ENCODE results near the gene TEX35.
"Not testable (repeated sequence)": the region's sequence is repeated elsewhere in the genome, so short reads cannot be mapped to it uniquely, and the experiment has no call there.

Gene TEX35

DNA sequence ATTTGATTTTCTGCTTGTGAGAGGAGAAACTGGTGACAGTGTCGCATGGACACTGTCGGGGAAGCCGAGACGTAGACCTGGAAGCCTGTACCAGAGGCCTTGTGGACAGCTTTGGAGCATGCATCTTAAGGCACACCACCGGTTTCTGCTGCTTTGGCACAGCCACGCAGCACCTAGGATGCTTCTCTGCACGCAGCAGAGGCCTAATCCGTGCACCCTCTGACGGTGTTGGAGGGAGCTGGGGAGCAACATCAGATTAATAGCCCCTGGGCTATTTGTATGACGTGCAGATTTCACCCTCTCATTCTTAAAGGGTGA lies 30.3 kb downstream of the TEX35 start:
- DNase-seq, result no peak

DNA sequence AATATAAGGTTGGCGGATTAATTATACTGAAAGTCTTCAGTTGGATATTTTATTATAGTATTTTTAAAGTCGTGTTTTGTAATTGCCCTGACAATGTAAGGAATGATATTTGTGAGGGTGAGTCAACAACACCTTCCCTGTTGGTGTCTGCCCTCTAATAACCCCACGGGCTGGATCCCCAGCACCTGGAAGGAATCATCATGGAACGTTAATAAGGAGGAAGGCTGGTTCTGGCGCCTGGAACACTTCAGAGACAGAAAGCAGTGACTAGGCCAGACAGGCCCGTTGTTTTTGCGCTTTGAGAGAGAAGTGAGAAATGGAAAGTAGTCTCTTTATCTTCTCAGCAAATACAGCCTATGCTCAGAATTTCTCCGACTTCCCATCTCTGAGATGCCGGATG lies 31.6 kb downstream of the TEX35 start:
- DNase-seq, result no peak

DNA sequence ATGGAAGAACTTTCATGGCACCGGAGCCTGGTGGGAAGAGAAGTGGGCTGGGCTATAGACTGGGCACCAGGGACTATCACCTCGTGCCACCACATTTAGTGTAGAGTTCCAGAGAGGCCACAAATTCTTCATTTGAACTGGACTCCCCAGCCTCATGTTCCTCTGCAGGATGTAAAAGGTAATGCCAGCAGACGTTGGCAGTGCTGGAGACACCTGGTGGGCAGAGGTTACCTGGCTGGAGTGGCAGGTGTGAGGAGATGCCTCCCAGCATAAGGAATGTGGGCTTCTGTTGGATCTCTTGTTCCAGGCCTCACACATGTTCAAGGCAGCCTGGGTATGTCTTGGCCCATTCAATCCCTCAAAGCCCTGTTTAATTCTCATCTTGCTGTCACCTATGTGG lies 35.2 kb downstream of the TEX35 start:
- DNase-seq, result no peak

DNA sequence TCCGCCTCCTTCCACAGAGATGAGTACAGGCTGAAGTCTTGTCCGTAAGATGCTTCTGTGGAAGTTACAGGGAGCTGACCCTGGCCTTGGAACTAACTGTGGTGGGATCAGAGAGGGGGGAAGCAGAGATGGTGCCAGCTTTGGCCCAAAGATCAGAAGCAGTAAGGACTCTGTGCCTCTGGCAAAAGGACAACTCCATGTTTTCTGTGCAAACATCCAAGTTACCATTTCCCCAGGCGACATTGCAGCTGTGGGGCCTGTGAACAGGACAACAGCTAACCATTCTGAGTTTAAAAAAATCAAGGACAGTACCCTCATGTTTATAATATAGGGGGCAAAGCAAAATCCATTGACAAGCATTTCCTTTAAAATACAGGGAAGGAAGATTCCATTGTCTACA lies 38.4 kb downstream of the TEX35 start:
- DNase-seq, result no peak

DNA sequence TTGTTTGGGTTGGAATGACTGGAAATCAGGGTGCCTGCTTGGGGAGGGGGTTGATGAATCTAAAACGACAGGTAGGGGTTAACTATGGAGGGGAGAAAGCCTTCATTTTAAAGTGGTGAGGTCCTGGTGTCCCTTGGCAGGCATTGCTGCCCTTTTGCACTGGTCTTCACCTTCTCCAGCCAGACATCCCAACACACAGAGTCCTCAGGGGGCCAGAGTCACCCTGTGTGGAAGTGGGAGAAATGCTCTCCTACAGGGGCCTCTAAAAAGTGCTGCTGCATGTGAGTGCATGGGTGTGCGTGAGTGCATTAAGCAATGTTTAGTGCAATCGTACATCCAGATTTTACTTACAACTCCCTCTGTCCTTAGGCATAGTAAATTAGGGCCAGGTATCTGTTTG lies 39.0 kb downstream of the TEX35 start:
- DNase-seq, result no peak

DNA sequence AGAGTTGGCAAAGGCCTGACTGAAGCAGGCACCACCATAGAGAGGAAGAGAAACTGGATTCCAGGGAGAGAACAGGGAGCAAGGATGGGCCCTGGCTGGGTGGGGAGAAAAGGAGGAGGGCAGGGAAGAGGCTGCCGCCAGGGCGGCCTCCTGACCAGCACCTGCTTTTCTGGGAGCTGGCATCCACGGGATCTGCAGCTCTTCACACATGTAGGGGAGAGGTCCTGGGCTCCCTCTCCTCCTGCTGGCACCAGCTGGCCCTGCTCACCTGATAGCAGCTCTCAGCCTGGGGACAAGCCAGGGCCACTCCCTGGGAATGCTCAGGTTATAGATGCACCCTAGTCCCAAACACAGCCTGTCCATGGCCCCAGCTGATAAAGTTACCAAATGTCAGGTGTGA lies 39.9 kb downstream of the TEX35 start:
- DNase-seq, result no peak

DNA sequence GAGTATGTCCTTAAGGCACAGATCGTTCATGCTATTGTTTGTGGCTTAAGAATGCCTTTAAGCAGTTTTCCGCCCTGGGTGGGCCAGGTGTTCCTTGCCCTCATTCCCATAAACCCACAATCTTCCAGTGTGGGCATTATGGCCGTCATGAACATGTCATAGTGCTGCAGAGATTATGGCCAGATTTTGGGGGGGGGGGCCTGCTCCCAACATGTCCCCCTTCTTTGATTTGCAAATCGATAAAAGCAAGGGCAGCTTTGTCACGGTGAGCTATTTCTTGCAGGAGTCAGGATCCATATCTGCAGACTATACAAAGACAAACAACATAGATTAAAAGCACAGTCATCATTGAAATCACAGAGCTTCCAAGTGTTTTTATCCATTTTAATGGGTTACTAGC lies 41.4 kb downstream of the TEX35 start:
- DNase-seq, result not testable (repeated sequence)

DNA sequence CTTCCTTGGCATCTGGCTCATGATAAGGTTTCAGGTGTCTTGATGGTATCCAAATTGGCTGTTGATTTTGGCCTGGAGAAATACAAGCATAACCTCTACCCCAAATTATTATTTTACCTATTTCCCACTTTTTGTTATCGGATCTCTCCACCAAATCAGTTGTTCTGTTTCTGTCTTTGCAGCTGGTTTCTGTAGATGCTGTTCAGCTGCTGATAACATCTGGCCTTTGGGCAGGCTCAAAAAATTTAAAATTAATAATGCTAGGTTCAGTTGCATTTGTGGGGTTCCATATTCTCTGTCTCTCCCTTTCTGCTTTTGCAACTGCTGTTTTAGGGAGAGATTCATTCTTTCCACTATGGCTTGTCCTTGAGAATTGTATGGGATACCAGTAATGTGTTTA lies 42.7 kb downstream of the TEX35 start:
- DNase-seq, result not testable (repeated sequence)

DNA sequence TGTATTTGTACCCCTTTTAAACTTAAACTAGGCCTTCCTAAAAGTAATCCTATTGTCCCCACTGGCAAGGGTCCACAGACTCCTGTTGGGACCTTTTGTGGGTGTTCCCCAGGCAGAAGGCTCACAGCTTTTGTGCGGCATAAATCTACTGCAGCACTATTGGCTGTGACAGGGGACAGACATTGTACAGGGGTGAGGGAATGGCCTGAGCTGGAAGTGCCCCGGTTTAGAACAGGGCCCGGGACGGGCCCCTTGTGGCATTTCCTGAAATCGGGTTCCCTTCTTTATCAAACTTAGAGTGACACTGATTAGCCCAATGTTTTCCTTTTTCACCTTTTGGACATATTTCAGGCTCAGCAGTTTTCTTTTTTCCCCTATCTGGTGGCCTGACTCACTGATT lies 45.9 kb downstream of the TEX35 start:
- not testable (repeated sequence) for DNase-seq

DNA sequence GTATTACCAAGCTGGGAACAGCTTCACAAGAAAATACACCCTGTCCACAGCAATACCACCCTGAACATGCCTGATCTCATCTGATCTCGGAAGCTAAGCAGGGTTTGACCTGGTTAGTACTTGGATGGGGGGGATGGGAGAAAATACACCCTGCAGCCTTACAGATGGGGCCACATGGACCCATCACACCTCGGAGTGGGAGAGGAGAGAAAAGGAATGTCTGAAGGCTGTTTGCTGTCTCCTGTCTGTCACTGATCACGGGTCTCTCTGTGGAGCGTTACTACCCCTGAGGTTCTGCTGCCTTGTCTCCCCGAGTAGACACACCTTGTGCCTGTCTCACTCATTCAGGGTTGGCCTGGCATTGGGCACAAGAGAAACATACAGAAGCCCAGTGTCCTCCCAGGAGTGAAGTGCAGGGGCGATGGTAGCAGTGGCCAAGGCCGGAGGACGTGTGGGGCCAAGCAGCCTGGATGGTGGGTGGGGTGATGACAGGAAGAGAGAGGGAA lies 48.0 kb downstream of the TEX35 start:
- no peak for DNase-seq

DNA sequence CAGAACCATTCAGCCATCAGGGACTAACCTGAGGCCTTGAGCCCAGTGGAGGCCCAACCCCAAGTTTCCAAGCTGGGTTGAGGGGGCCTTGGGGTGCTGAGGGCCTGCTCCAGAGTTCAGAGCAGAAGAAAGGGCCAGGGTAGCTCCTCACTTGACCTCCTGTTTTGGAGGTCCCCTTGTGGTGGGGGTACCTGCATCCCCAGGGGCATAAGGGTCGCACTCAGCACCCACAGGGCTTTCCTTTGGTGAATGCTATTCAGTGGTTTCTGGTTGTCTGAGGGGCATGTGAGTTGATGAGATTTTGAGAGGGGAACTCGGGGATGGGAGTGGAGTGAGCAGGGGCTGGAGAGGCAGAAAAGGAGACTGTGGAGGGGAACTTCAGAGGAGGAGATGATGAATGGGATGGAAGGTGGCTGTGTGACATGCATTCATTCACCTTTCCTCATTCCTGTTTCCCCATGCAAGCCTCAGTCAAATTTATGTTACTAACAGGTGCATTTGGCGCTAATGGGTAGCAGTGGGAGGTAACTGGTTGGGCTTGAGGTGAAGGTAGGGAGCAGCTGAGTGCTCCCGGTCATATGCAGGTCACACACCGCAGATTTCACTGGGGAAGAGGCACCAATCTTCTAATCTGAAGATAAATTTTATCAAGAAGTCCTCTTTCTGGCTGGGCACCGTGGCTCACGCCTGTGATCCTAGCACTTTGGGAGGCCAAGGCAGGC lies 50.4 kb downstream of the TEX35 start:
- no peak for DNase-seq

DNA sequence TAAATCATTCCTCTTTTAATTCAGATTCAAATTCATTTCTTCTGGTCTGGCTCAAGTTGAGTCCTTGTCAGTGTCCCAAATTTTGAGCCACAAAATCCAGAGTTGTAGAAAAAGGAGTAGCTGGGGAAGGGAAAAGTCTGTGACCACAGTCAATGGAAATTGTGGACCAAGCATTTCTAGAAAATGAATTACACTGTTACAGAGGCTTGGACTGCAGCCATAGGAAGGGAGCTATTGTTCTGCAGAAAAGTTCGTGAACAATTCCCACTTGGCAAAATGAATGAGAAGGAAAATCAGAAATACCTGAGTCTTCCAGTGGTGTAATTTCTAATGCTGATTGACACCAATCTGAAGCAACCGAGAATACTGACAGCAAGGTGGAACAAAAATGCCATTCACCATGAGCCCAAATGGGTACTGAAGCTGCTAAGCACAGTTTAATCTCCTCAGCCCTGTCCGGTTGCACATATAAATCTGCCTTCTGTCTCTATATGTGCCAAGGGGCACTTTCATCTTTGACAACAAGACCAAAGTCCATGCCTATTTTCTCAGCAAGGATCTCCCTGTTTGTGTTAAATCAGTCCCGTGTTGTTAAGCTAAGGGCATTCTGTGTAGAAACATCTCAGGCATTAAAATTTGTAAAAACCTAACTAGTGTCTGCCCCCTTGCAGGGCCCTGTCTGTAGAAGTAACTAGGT lies 51.3 kb downstream of the TEX35 start:
- DNase-seq, result no peak

DNA sequence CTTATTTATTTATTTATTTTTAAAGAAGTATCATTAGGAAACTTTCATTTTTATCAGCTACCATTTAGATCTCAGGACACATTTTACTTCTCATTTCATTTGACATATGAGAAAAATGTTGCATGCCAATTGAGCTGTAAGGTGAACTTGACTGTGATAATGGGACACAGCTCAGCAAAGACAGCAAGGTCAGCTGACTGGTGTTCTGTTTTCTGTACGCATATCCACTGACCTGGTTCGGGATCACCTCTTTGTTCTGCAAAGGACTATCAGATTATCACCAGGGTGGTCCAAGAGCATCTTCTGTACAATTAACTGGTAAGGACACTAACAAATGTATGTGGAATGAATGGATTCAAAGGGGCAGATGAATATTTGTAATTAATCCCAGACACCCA lies 51.9 kb downstream of the TEX35 start:
- no peak for DNase-seq

DNA sequence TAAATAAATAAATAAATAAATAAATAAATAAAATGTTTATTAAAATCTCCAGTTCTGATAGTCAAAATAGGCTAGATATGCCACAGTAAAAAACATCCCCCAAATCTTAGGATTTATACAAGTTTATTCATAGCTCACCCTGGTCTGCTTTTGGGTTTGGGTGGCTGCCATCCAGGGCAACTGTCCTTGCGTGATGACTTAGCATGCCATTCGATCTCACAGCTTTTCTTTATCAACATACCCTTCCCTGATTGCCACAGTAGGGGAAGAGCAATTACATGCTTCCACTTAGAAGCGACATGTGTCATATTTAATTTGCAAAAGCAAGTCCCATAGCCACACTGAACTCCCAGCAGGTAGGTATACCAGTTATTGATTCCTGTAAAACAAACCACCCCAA lies 52.7 kb downstream of the TEX35 start:
- DNase-seq, result no peak

DNA sequence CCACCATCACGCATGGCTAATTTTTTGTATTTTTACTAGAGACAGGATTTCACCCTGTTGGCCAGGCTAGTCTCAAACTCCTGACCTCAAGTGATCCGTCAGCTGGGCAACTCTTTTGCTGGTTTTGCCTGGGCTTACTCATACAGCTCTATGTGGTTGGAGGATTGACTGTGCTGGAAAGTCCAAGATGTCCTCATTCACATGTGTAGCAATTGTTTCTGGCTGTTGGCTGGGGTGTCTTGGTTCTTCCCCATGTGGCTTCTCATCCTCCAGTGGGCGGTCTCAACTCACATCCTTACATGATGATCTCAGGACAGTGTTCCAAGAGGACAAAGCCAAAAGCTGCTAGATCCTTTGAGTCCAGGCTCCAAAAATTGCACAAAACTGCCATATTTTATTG lies 53.3 kb downstream of the TEX35 start:
- DNase-seq, result no peak

DNA sequence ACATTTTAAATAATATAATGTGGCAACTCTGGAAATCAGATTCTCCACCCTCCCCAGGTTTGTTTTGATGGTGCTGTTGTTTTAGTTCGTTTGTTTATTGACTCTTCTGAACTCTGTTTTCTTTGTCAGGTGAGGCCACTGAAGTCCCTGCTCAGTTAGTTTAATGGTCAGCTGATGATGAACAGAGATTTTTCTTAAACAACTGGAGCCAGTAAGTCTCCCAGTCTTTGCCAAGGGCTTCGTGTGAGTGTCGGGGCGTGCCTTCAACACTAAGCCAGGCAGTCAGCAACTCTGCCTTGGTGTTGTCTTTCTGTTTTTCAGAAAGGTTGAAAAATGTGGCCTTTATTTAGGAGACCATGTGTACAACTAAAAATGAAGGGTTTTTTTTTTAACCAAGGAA lies 58.9 kb downstream of the TEX35 start:
- no peak for DNase-seq
